HEK293T (cell line): Measurements from ENCODE around the gene LYRM4.

ENCODE experiments used
- CTCF ChIA-PET: fragments of 350-600 bp; formaldehyde crosslinking; extraction: SDS; loops from one replicate; lab custom pipeline; 2021; ENCODE audit warnings: antibody characterized with exemption, inconsistent platforms; lab: Yijun Ruan, JAX
- POLR2A ChIA-PET: fragments of 350-600 bp; formaldehyde crosslinking; extraction: SDS; loops from one replicate; lab custom pipeline; 2020; ENCODE audit warnings: antibody characterized with exemption, inconsistent platforms; lab: Yijun Ruan, JAX
- DNase-seq: peaks from one replicate; pipeline ENCODE4 v3.0.0; 2012; ENCODE audit warnings: mixed read lengths; ENCODE audit errors: extremely low spot score
- ARNT ChIP-seq: fragments of 450-650 bp; IDR thresholded peaks from 2 replicates; pipeline ENCODE4 v1.6.1; 2017; ENCODE audit warnings: mild to moderate bottlenecking
- BHLHE40 ChIP-seq: fragments of 450-650 bp; IDR thresholded peaks from 2 replicates; pipeline ENCODE4 v1.6.1; 2016; ENCODE audit warnings: mild to moderate bottlenecking, moderate library complexity, borderline replicate concordance
- CTBP1 ChIP-seq: fragments of 450-650 bp; IDR thresholded peaks from 2 replicates; pipeline ENCODE4 v1.6.1; 2016; ENCODE audit warnings: borderline replicate concordance
- ELF4 ChIP-seq: fragments of 450-650 bp; IDR thresholded peaks from 2 replicates; pipeline ENCODE4 v1.6.1; 2017; ENCODE audit warnings: antibody characterized with exemption
- FOXA1 ChIP-seq: fragments of 450-650 bp; IDR thresholded peaks from 2 replicates; pipeline ENCODE4 v1.6.1; 2016; ENCODE audit warnings: mild to moderate bottlenecking
- FOXK2 ChIP-seq: fragments of 450-650 bp; IDR thresholded peaks from 2 replicates; pipeline ENCODE4 v1.6.1; 2016; ENCODE audit warnings: mild to moderate bottlenecking
- FOXM1 ChIP-seq: fragments of 450-650 bp; IDR thresholded peaks from 2 replicates; pipeline ENCODE4 v1.6.1; 2017; ENCODE audit warnings: mild to moderate bottlenecking, borderline replicate concordance
- HDGF ChIP-seq: fragments of 450-650 bp; IDR thresholded peaks from 2 replicates; pipeline ENCODE4 v1.6.1; 2017; ENCODE audit warnings: antibody characterized with exemption, borderline replicate concordance
- L3MBTL2 ChIP-seq: fragments of 450-650 bp; conservative IDR thresholded peaks from 2 replicates; pipeline ENCODE4 v1.6.1; 2016; ENCODE audit warnings: mild to moderate bottlenecking
- LEF1 ChIP-seq: fragments of 450-650 bp; IDR thresholded peaks from 2 replicates; pipeline ENCODE4 v1.6.1; 2017; ENCODE audit warnings: mild to moderate bottlenecking, borderline replicate concordance
- NFRKB ChIP-seq: fragments of 450-650 bp; IDR thresholded peaks from 2 replicates; pipeline ENCODE4 v1.6.1; 2016; ENCODE audit warnings: mild to moderate bottlenecking, moderate library complexity
- SP1 ChIP-seq: fragments of 450-650 bp; IDR thresholded peaks from 2 replicates; pipeline ENCODE4 v1.6.1; 2017
- SUZ12 ChIP-seq: fragments of 450-650 bp; IDR thresholded peaks from 2 replicates; pipeline ENCODE4 v1.6.1; 2016; ENCODE audit warnings: mild to moderate bottlenecking
- TARDBP ChIP-seq: fragments of 450-650 bp; IDR thresholded peaks from 2 replicates; pipeline ENCODE4 v1.6.1; 2016
- ZNF384 ChIP-seq: fragments of 450-650 bp; IDR thresholded peaks from 2 replicates; pipeline ENCODE4 v1.6.1; 2016
- TF ChIP-seq, protein P1 (sequence below): fragments of 450-650 bp; IDR thresholded peaks from 2 replicates; pipeline ENCODE4 v1.6.1; 2016

LYRM4 gene

GRCh38 chr6:5214570-5215052, 46.1 kb downstream of the LYRM4 start:
- ChIA-PET POLR2A (interaction anchor here (1.0 kb wide), 1 partner anchor 11 kb away, joined by 3 read pairs; no protein-coding TSS in a partner anchor), CTCF (interaction anchor here (0.6 to 1.4 kb wide), 8 partner anchors 9 to 1378 kb away, joined by 3 to 6 read pairs (median 4); no protein-coding TSS in a partner anchor)
- peak; percentile 72 for DNase-seq
- TF ChIP-seq ZNF384 (peak; percentile 84), SP1 (no peak)

DNA sequence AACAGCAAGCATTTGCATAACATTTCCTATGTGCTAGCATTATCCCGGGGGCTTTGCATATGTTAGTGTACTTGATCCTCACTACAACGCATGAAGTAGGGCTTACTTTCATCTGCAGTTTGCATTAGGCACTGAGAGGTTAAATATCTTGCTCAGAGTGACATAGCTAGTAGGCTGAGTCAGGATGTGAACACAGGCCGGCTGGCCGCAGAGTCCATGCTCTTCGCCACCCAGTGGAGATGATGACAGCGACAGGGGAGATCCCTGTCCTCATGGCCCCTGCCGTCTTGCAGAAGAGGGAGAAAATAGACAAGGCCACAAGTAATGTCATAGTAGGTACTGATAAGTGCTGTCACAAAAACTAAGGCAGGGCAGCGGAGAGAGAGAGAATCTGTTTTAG, 46.9 kb downstream of the LYRM4 start:
- ChIA-PET CTCF (interaction anchor here (0.8 to 1.4 kb wide), 3 partner anchors 70 to 165 kb away, joined by 3 to 6 read pairs (median 3); no protein-coding TSS in a partner anchor), POLR2A (interaction anchor here (1.0 kb wide), 1 partner anchor 10 kb away, joined by 3 read pairs; no protein-coding TSS in a partner anchor)
- no peak for DNase-seq
- TF ChIP-seq BHLHE40, result no peak
- TF ChIP-seq L3MBTL2, result no peak
- TF ChIP-seq, protein P1, sequence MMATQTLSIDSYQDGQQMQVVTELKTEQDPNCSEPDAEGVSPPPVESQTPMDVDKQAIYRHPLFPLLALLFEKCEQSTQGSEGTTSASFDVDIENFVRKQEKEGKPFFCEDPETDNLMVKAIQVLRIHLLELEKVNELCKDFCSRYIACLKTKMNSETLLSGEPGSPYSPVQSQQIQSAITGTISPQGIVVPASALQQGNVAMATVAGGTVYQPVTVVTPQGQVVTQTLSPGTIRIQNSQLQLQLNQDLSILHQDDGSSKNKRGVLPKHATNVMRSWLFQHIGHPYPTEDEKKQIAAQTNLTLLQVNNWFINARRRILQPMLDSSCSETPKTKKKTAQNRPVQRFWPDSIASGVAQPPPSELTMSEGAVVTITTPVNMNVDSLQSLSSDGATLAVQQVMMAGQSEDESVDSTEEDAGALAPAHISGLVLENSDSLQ, result no peak
- TF ChIP-seq FOXM1, result no peak
- TF ChIP-seq FOXK2, result no peak
- no peak for TF ChIP-seq CTBP1
- no peak for TF ChIP-seq ZNF384
- no peak for TF ChIP-seq SP1
- TF ChIP-seq ELF4, result no peak
- TF ChIP-seq HDGF, result no peak
- TF ChIP-seq NFRKB, result no peak
- no peak for TF ChIP-seq TARDBP
- TF ChIP-seq FOXA1, result no peak
- no peak for TF ChIP-seq LEF1
- no peak for TF ChIP-seq SUZ12
- TF ChIP-seq ARNT, result no peak

GRCh38 chr6:5211492-5211891, 49.3 kb downstream of the LYRM4 start:
- TF ChIP-seq FOXA1, result no peak
- TF ChIP-seq SUZ12, result no peak
- TF ChIP-seq CTBP1, result no peak
- TF ChIP-seq, protein P1, result no peak
- TF ChIP-seq ZNF384, result no peak
- TF ChIP-seq ELF4, result no peak
- no peak for DNase-seq
- ChIA-PET POLR2A (no interaction called here), CTCF (no interaction called here)

- CTCF ChIA-PET, result no interaction called here
These were observed 52.2 kb downstream of the LYRM4 start for GRCh38 chr6:5208471-5208971.

GRCh38 chr6:5208057-5208456, 52.7 kb downstream of the LYRM4 start:
- ChIA-PET POLR2A (no interaction called here), CTCF (interaction anchor here (0.8 kb wide), 1 partner anchor 65 kb away, joined by 5 read pairs; no protein-coding TSS in a partner anchor)
- no peak for DNase-seq
- no peak for TF ChIP-seq LEF1
- TF ChIP-seq FOXM1, result no peak
- TF ChIP-seq BHLHE40, result no peak
- TF ChIP-seq SP1, result no peak
- TF ChIP-seq, protein P1, result no peak
- no peak for TF ChIP-seq FOXK2
- TF ChIP-seq ARNT, result no peak
- no peak for TF ChIP-seq ELF4
- no peak for TF ChIP-seq TARDBP
- TF ChIP-seq NFRKB, result no peak
- no peak for TF ChIP-seq L3MBTL2

More at GRCh38 chr6:5208471-5208971, 52.2 kb downstream of the LYRM4 start:
- no peak for DNase-seq
- POLR2A ChIA-PET, result no interaction called here
- no peak for TF ChIP-seq SP1
- TF ChIP-seq LEF1, result no peak
- no peak for TF ChIP-seq ELF4
- no peak for TF ChIP-seq CTBP1
- no peak for TF ChIP-seq BHLHE40

DNA sequence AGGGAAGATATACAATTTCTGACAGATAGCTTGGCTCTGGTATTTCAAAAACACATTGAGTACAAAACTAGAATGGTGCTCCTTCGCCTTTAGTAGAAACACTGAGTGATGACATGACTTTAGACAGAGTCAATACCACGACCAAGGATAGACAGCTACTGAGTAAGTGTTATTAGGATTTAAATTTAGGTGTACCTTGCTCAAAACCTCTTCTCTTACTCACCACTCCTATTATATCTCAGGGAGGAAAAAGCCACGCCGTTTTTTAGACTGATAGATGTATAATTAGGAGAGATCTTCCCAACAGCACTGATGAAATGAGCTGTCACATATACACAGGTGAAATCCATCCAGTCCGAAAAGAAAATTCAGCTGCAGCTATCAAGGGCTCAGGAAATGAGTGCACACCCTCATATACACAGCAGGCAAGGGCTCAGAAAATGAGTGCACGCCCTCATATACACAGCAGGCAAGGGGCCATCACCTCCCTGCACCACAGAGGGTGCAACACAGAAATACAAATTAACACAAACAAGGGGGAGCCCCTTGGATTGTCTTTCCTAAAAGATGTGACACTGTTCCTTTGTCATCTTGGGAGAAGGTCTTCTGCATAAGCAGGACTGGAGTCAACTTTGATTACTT, 53.7 kb downstream of the LYRM4 start:
- no peak for DNase-seq
- TF ChIP-seq, protein P1, result no peak
- TF ChIP-seq LEF1 (no peak), FOXK2 (no peak), BHLHE40 (no peak), ZNF384 (no peak), TARDBP (no peak), ELF4 (no peak), FOXA1 (no peak), SP1 (no peak), SUZ12 (no peak), FOXM1 (no peak), L3MBTL2 (no peak), NFRKB (no peak), HDGF (no peak), CTBP1 (no peak)
- POLR2A ChIA-PET, result no interaction called here
- CTCF ChIA-PET, result interaction anchor here (0.5 to 2.7 kb wide), 2 partner anchors 19 to 63 kb away, joined by 3 to 8 read pairs; no protein-coding TSS in a partner anchor
